Erythroblast (primary cell): ENCODE data around the gene SACM1L.
"Not testable (repeated sequence)": the region's sequence is repeated elsewhere in the genome, so short reads cannot be mapped to it uniquely, and the experiment has no call there.

Source experiments
- DNase-seq, 2 experiments: peaks; one replicate each; lab custom pipeline; 2025; lab: John Stamatoyannopoulos, UW
- GATA1 ChIP-seq: IDR thresholded peaks from 2 replicates; pipeline ENCODE4 v1.6.1; 2011; ENCODE audit warnings: low read depth, mild to moderate bottlenecking, control low read depth, low read length, moderate library complexity
- POLR2A ChIP-seq: IDR thresholded peaks from 2 replicates; pipeline ENCODE4 v1.6.1; 2011; ENCODE audit warnings: mild to moderate bottlenecking, low read length

SACM1L gene

GRCh38 chr3:45749880-45750279 is 60.7 kb downstream of the SACM1L start:
- TF ChIP-seq GATA1 = no peak
- no peak for DNase-seq

GRCh38 chr3:45751537-45752242 is 62.5 kb downstream of the SACM1L start:
- DNase-seq = no peak
- no peak for TF ChIP-seq POLR2A
- no peak for TF ChIP-seq GATA1

GRCh38 chr3:45753095-45753494 is 63.9 kb downstream of the SACM1L start:
- TF ChIP-seq GATA1 (no peak), POLR2A (no peak)
- DNase-seq = no peak

- TF ChIP-seq POLR2A (no peak), GATA1 (no peak)
- no peak for DNase-seq
Observed at GRCh38 chr3:45754461-45754860, 65.3 kb downstream of the SACM1L start.

GRCh38 chr3:45756055-45756454 is 66.9 kb downstream of the SACM1L start:
- no peak for TF ChIP-seq GATA1
- DNase-seq = no peak

GRCh38 chr3:45757141-45757540 is 67.9 kb downstream of the SACM1L start:
- not testable (repeated sequence) for DNase-seq

GRCh38 chr3:45758871-45759270 is 69.7 kb downstream of the SACM1L start:
- TF ChIP-seq POLR2A (no peak), GATA1 (no peak)
- DNase-seq = no peak

GRCh38 chr3:45759851-45760250 is 70.7 kb downstream of the SACM1L start:
- TF ChIP-seq GATA1 = no peak
- TF ChIP-seq POLR2A = no peak
- no peak for DNase-seq

GRCh38 chr3:45760878-45761711 is 71.9 kb downstream of the SACM1L start:
- DNase-seq = peak; percentile 57 to 73

GRCh38 chr3:45761831-45762230 is 72.6 kb downstream of the SACM1L start:
- TF ChIP-seq GATA1 (no peak), POLR2A (no peak)
- DNase-seq = no peak

More at GRCh38 chr3:45760878-45761711, 71.9 kb downstream of the SACM1L start:
- TF ChIP-seq POLR2A = no peak

GRCh38 chr3:45762647-45763302 is 73.6 kb downstream of the SACM1L start:
- no peak for DNase-seq
- TF ChIP-seq POLR2A (no peak), GATA1 (no peak)

- TF ChIP-seq GATA1 = no peak
- TF ChIP-seq POLR2A = no peak
- DNase-seq = no peak
Observed at GRCh38 chr3:45763303-45763675, 74.1 kb downstream of the SACM1L start.

- no peak for DNase-seq
- TF ChIP-seq GATA1 (no peak), POLR2A (no peak)
Observed at GRCh38 chr3:45765266-45765851, 76.2 kb downstream of the SACM1L start.

GRCh38 chr3:45765958-45766357 is 76.8 kb downstream of the SACM1L start:
- DNase-seq = no peak
- TF ChIP-seq GATA1 (no peak), POLR2A (no peak)
